K562 (cell line): ENCODE data around the gene EHMT2. TPM values are rescaled to one million over a fixed set of nuclear protein-coding genes. Genes with fewer than 3 reads are reported as not detected.
A peak's percentile ranks its signal among the peaks of the same experiment; 100 is the strongest.

Source experiments
- BHLHE40 ChIP-seq: IDR thresholded peaks from 2 replicates; pipeline ENCODE4 v1.6.1; 2011; ENCODE audit warnings: low read length, improper control_type of control experiment
- COPS2 ChIP-seq: fragments of 450-650 bp; conservative IDR thresholded peaks from 2 replicates; pipeline ENCODE4 v1.6.1; 2016; ENCODE audit warnings: mild to moderate bottlenecking, moderate library complexity
- FOXA3 ChIP-seq, 2 experiments: fragments of 450-650 bp in 1 of 2; sonication (generic) in 1 of 2; formaldehyde crosslinking; IDR thresholded peaks in 1 of 2; conservative IDR thresholded peaks in 1 of 2; 2 replicates each; pipeline versions ENCODE4 v1.4.0 to v1.8.0; 2020 to 2022; ENCODE audit warnings: mild to moderate bottlenecking in 2 of 2, missing genetic modification reagents in 1 of 2
- FOXK2 ChIP-seq, 2 experiments: fragments of 450-650 bp; IDR thresholded peaks in 1 of 2; conservative IDR thresholded peaks in 1 of 2; 2 replicates each; pipeline ENCODE4 v1.6.1; 2016; ENCODE audit warnings: low read depth in 2 of 2, mild to moderate bottlenecking in 1 of 2
- HCFC1 ChIP-seq: IDR thresholded peaks from 2 replicates; pipeline ENCODE4 v1.6.1; 2012; ENCODE audit warnings: low read depth, low read length, improper control_type of control experiment
- HEY1 ChIP-seq: fragments of 250-450 bp; sonication (Bioruptor Pico); IDR thresholded peaks from 2 replicates; pipeline ENCODE4 v1.5.0; 2020; ENCODE audit warnings: mild to moderate bottlenecking, moderate library complexity, borderline replicate concordance
- HLTF ChIP-seq: fragments of 450-650 bp; IDR thresholded peaks from 2 replicates; pipeline ENCODE4 v1.6.1; 2016
- MXI1 ChIP-seq: IDR thresholded peaks from 2 replicates; pipeline ENCODE4 v1.6.1; 2011; ENCODE audit warnings: low read depth, mild to moderate bottlenecking, improper control_type of control experiment, low read length
- NEUROD1 ChIP-seq: fragments of 150-350 bp; IDR thresholded peaks from 2 replicates; pipeline ENCODE4 v1.6.1; 2014; ENCODE audit warnings: borderline replicate concordance, low read length, low read depth; ENCODE audit not compliant: partially characterized antibody
- NFATC3 ChIP-seq: fragments of 450-650 bp; IDR thresholded peaks from 2 replicates; pipeline ENCODE4 v1.6.1; 2017; ENCODE audit warnings: mild to moderate bottlenecking
- RBM15 ChIP-seq: fragments of 200-400 bp; formaldehyde crosslinking; IDR thresholded peaks from 2 replicates; pipeline ENCODE4 v1.6.1; 2018; ENCODE audit warnings: mild to moderate bottlenecking, low read length, moderate library complexity; ENCODE audit not compliant: insufficient read depth
- RFX5 ChIP-seq: IDR thresholded peaks from 2 replicates; pipeline ENCODE4 v1.6.1; 2011; ENCODE audit warnings: low read depth, mild to moderate bottlenecking, improper control_type of control experiment, low read length
- SP2 ChIP-seq: IDR thresholded peaks from 2 replicates; pipeline ENCODE4 v1.6.1; 2011; ENCODE audit warnings: mild to moderate bottlenecking, low read depth, low read length, moderate library complexity; ENCODE audit not compliant: poor library complexity, severe bottlenecking; ENCODE audit errors: extremely low read depth
- SRSF1 ChIP-seq: fragments of 200-400 bp; formaldehyde crosslinking; IDR thresholded peaks from 2 replicates; pipeline ENCODE4 v1.6.1; 2017; ENCODE audit warnings: mild to moderate bottlenecking, low read depth, low read length, moderate library complexity
- TRIM24 ChIP-seq, 2 experiments: fragments of 450-650 bp; IDR thresholded peaks; 2 replicates each; pipeline ENCODE4 v1.6.1; 2016
- ZNF143 ChIP-seq: sonication (generic); formaldehyde crosslinking; IDR thresholded peaks from 2 replicates; pipeline ENCODE4 v1.9.0; 2022; ENCODE audit warnings: mild to moderate bottlenecking, missing genetic modification reagents
- polyA plus RNA-seq, 8 experiments: library from polyadenylated mRNA; depleted of rRNA in 4 of 8; stranded (reverse) in 5 of 8; unstranded in 3 of 8; fragments of >200 nt; fragmentation: Nextera tagmentation in 2 of 8; fragmentation: Illumina TruSeq in 1 of 8; extraction: Ambion mirVana in 2 of 8; extraction: Trizol in 1 of 8; gene quantifications; 2 replicates each; pipeline versions ENCODE4 v1.2.1 to v1.2.3, GENCODE V29; 2011 to 2014; ENCODE audit warnings: inconsistent platforms in 1 of 8, missing spikeins in 1 of 8
- total RNA-seq, 7 experiments: library from RNA; depleted of rRNA in 6 of 7; stranded (reverse); fragments of >200 nt in 6 of 7; fragmentation: Illumina TruSeq in 2 of 7; extraction: Trizol in 2 of 7; gene quantifications; 2 replicates each; pipeline versions ENCODE4 v1.2.1 to v1.2.3, GENCODE V29; 2011 to 2021; ENCODE audit warnings: low replicate concordance in 1 of 7
- TF ChIP-seq, protein P1 (sequence below): sonication (generic); formaldehyde crosslinking; IDR thresholded peaks from 2 replicates; pipeline ENCODE4 v1.8.0; 2022; ENCODE audit warnings: missing genetic modification reagents, mild to moderate bottlenecking, moderate library complexity, borderline replicate concordance
- TF ChIP-seq, protein P2 (sequence below): sonication (generic); formaldehyde crosslinking; IDR thresholded peaks from 2 replicates; pipeline ENCODE4 v1.4.0; 2020; ENCODE audit warnings: mild to moderate bottlenecking, missing genetic modification reagents
- TF ChIP-seq, protein P3 (sequence below): fragments of 250-450 bp; sonication (Bioruptor Pico); IDR thresholded peaks from 2 replicates; pipeline ENCODE4 v1.8.0; 2022; ENCODE audit warnings: moderate library complexity, mild to moderate bottlenecking, inconsistent platforms
- TF ChIP-seq, protein P4 (sequence below): fragments of 150-350 bp; conservative IDR thresholded peaks from 2 replicates; pipeline ENCODE4 v1.6.1; 2014; ENCODE audit warnings: low read length

The EHMT2 gene
- total and polyA plus RNA-seq, 9 of the 15 experiments (the other 6 are each of a cell fraction or from before 2014, with no cell fraction given): 2.1 to 63.8 (median 38.5) TPM

DNA sequence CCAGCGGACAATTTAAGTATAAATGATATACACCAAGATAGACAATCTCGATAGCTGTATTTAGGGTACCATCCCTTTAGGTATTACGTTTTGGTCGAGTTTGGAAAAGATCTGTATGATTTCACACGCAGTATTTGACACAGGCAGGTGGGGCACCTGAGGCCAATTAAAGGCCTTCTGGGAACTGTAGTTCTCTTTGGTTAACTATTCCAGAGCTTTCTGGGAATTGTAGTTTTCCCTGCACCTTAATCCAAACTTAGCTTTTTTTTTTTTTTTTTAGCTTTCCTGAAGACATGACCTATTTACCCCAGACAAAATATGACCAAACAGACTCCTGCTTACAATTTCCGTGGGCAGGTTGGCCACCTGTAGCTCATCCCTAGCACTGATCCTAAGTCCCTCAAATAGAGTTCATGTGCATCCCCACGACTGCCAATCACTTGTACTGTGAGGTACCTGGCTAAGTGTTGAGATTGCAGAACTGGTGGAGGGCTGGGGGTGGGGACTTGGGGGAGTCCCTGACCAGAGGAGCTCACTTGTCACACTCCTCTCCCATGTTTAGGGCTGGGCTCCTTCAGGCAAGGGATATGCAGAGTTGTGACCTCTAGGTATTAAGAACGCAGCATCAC lies 999 bp upstream of the EHMT2 start (continued):
- TF ChIP-seq ZNF143 (CRISPR knock-in tag) (peak; percentile 90), MXI1 (0 out of 2 replicates have a peak, but pooled peaks have one; percentile 48), FOXK2 (conservative IDR thresholded peaks at IDR 0.05 in 1 of 2, IDR thresholded peaks at IDR 0.05 in 1 of 2; ENCODE audit: low read depth in 2 of 2) (no peak), HLTF (no peak), SP2 (no peak), HCFC1 (peak; percentile 95), FOXA3 (CRISPR knock-in tag; conservative IDR thresholded peaks at IDR 0.05 in 1 of 2, IDR thresholded peaks at IDR 0.05 in 1 of 2) (no peak), RFX5 (no peak), NFATC3 (0 out of 2 replicates have a peak, but pooled peaks have one; percentile 26), RBM15 (no peak), BHLHE40 (peak; percentile 64; the same call in 1 of the 2 replicates), SRSF1 (no peak), HEY1 (peak; percentile 61; the same call in 1 of the 2 replicates), TRIM24 (IDR thresholded peaks at IDR 0.05) (no peak), NEUROD1 (no peak), COPS2 (no peak)
- TF ChIP-seq, protein P1, sequence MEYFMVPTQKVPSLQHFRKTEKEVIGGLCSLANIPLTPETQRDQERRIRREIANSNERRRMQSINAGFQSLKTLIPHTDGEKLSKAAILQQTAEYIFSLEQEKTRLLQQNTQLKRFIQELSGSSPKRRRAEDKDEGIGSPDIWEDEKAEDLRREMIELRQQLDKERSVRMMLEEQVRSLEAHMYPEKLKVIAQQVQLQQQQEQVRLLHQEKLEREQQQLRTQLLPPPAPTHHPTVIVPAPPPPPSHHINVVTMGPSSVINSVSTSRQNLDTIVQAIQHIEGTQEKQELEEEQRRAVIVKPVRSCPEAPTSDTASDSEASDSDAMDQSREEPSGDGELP (CRISPR knock-in tag): 0 out of 2 replicates have a peak, but pooled peaks have one; percentile 2
- TF ChIP-seq, protein P2, sequence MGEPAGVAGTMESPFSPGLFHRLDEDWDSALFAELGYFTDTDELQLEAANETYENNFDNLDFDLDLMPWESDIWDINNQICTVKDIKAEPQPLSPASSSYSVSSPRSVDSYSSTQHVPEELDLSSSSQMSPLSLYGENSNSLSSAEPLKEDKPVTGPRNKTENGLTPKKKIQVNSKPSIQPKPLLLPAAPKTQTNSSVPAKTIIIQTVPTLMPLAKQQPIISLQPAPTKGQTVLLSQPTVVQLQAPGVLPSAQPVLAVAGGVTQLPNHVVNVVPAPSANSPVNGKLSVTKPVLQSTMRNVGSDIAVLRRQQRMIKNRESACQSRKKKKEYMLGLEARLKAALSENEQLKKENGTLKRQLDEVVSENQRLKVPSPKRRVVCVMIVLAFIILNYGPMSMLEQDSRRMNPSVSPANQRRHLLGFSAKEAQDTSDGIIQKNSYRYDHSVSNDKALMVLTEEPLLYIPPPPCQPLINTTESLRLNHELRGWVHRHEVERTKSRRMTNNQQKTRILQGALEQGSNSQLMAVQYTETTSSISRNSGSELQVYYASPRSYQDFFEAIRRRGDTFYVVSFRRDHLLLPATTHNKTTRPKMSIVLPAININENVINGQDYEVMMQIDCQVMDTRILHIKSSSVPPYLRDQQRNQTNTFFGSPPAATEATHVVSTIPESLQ (CRISPR knock-in tag): no peak
- TF ChIP-seq, protein P3, sequence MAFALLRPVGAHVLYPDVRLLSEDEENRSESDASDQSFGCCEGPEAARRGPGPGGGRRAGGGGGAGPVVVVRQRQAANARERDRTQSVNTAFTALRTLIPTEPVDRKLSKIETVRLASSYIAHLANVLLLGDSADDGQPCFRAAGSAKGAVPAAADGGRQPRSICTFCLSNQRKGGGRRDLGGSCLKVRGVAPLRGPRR: 0 out of 2 replicates have a peak, but pooled peaks have one; percentile 66
- TF ChIP-seq, protein P4, sequence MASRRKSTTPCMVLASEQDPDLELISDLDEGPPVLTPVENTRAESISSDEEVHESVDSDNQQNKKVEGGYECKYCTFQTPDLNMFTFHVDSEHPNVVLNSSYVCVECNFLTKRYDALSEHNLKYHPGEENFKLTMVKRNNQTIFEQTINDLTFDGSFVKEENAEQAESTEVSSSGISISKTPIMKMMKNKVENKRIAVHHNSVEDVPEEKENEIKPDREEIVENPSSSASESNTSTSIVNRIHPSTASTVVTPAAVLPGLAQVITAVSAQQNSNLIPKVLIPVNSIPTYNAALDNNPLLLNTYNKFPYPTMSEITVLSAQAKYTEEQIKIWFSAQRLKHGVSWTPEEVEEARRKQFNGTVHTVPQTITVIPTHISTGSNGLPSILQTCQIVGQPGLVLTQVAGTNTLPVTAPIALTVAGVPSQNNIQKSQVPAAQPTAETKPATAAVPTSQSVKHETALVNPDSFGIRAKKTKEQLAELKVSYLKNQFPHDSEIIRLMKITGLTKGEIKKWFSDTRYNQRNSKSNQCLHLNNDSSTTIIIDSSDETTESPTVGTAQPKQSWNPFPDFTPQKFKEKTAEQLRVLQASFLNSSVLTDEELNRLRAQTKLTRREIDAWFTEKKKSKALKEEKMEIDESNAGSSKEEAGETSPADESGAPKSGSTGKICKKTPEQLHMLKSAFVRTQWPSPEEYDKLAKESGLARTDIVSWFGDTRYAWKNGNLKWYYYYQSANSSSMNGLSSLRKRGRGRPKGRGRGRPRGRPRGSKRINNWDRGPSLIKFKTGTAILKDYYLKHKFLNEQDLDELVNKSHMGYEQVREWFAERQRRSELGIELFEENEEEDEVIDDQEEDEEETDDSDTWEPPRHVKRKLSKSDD: no peak
